Upper lobe of left lung (tissue), 4 donors: ENCODE data around the gene NAGLU.

Experiments
- EP300 ChIP-seq, 4 donors: sonication (generic); formaldehyde crosslinking; IDR thresholded peaks; one replicate each; pipeline ENCODE4 v1.5.1; 2017; ENCODE audit warnings: antibody characterized with exemption in 4 of 4, control low read depth in 2 of 4
- POLR2A ChIP-seq, 4 donors: fragments of 450-650 bp; IDR thresholded peaks; one replicate each; pipeline ENCODE4 v1.5.1; 2016 to 2017; ENCODE audit warnings: antibody characterized with exemption in 4 of 4, mild to moderate bottlenecking in 2 of 4
- POLR2AphosphoS5 ChIP-seq, 2 donors: sonication (generic); formaldehyde crosslinking; IDR thresholded peaks; one replicate each; pipeline ENCODE4 v1.5.1; 2017; ENCODE audit warnings: antibody characterized with exemption in 2 of 2
- TF ChIP-seq, protein P1 (sequence below), 6 experiments: fragments of 450-650 bp in 4 of 6; fragments of 200-600 bp in 2 of 6; sonication (generic) in 2 of 6; IDR thresholded peaks; one replicate each; pipeline ENCODE4 v1.5.1; 2016 to 2019; ENCODE audit warnings: antibody characterized with exemption in 6 of 6

DNA sequence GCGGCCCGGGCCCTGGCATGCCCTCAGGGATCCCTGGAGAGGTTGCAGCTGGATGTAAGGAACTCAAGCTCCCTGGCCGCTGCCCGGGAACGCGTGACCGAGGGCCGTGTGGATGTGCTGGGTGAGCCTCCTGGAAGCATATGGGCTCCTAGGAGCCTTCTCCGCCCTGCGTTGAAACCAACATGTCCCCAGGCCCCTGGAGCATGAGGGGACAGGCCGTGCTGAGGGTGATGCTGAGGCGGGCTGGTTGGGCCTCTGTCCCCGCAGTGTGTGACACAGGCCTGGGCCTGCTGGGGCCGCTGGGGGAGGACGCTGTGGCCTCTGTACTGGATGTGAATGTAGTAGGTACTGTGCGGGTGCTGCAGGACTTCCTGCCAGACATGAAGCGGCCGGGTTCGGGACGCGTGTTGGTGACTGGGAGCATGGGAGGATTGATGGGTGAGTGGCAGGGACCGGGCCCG, 11.0 kb downstream of the NAGLU start:
- no peak for TF ChIP-seq EP300 (IDR thresholded peaks at IDR 0.05)
- TF ChIP-seq, protein P1, sequence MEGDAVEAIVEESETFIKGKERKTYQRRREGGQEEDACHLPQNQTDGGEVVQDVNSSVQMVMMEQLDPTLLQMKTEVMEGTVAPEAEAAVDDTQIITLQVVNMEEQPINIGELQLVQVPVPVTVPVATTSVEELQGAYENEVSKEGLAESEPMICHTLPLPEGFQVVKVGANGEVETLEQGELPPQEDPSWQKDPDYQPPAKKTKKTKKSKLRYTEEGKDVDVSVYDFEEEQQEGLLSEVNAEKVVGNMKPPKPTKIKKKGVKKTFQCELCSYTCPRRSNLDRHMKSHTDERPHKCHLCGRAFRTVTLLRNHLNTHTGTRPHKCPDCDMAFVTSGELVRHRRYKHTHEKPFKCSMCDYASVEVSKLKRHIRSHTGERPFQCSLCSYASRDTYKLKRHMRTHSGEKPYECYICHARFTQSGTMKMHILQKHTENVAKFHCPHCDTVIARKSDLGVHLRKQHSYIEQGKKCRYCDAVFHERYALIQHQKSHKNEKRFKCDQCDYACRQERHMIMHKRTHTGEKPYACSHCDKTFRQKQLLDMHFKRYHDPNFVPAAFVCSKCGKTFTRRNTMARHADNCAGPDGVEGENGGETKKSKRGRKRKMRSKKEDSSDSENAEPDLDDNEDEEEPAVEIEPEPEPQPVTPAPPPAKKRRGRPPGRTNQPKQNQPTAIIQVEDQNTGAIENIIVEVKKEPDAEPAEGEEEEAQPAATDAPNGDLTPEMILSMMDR (IDR thresholded peaks at IDR 0.05): no peak
- no peak for TF ChIP-seq POLR2AphosphoS5 (IDR thresholded peaks at IDR 0.05)
- no peak for TF ChIP-seq POLR2A (IDR thresholded peaks at IDR 0.05)
